NOMO-1 treated with DMSO at 0.1 percent for 48 hours (cell line): Measurements from ENCODE around the gene NFATC3.

Experiments
- DNase-seq: peaks from one replicate; lab custom pipeline; 2025; ENCODE audit not compliant: unreplicated experiment; lab: John Stamatoyannopoulos, UW

The NFATC3 gene

DNA sequence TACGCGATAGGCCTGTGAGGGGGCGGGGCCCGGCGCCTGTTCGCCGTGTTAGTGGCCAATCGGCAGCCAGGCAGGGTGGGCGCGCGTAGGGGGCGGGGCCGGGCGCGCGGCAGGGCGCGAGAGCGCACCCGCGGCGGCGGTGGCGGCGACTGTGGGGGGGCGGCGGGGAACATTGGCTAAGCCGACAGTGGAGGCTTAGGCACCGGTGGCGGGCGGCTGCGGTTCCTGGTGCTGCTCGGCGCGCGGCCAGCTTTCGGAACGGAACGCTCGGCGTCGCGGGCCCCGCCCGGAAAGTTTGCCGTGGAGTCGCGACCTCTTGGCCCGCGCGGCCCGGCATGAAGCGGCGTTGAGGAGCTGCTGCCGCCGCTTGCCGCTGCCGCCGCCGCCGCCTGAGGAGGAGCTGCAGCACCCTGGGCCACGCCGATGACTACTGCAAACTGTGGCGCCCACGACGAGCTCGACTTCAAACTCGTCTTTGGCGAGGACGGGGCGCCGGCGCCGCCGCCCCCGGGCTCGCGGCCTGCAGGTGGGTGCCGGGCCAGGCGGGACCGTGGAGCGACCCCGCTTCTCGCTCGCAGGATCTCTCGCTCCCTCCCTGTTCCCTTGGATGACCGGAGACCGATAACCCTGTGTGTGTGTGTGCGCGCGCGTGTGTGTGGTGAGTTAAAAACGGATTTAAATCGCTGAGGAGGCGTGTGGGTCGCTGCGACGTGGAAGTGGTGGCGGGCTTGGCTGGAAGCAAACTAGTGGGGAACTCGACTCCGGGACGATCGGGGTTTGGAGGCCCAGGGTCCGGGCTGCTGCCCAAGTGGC is at the start of gene NFATC3:
Gene NFATC3, plus strand, starts transcription at position 112 of the 813 bp plus-strand sequence. Its CDS starts 312 bp downstream, at position 424.
- DNase-seq: peak; percentile 95

DNA sequence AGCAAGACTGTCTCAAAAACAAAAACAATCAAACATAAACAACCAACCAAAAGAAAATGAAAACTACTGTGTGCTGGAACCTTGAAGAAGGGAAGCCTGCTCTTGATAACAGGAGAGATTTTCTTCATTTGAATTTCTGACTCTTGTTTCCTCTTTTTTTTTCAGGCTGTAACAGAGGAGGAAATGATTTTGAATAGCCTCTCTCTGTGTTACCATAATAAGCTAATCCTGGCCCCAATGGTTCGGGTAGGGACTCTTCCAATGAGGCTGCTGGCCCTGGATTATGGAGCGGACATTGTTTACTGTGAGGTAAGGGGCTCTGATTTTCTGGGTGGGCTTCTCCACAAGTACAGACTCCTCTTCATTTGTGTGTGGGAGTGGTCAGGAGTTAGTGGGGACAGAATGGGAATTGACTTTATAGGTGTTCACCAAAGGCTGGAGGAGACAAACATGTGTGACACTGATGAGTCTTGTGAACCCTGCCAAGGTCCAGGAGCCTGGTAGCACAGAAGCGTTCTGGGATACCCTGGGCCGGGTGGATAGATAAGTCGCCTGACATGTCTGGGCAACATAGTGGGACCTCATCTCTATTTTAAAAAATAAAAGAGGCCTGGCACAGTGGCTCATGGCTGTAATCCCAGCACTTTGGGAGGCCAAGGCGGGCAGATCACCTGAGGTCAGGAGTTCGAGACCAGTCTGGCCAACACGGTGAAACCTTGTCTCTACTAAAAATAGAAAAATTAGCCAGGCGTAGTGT is 47.2 kb upstream of the NFATC3 start:
- peak; percentile 71 for DNase-seq

- peak; percentile 73 for DNase-seq
Measured at GRCh38 chr16:68040506-68041288, 44.5 kb upstream of the NFATC3 start.

DNA sequence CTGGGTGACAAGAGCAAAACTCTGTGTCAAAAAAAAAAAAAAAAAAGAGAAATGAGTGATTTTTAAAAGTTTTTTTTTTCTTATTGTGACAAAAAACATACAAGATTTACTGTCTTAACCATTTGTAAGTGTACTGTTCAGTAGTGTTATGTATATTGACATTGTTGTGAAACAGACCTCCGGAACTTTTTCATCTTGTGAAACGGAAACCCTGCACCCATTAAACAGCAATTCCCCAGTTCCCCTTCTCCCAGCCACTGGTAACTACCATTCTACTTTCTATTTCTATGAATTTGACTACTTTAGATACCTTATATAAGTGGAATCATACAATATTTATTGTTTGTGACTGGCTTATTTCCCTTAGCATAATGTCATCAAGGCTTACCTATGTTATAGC is 43.4 kb upstream of the NFATC3 start:
- DNase-seq: peak; percentile 93

DNA sequence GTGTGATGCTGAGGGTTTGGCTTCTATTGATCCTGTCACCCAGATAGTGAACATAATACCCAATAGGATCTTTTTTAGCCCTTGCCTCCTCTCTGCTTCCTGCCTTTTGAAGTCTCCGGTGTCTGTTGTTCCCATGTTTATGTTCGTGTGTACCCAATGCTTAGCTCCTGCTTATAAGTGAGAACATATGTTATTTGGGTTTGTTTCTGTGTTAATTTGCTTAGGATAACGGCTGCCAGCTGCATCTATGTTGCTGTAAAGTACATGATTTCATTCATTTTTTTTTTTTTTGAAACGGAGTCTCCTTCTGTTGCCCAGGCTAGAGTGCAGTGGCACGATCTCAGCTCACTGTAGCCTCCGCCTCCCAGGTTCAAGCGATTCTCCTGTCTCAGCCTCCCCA is 39.1 kb upstream of the NFATC3 start:
- DNase-seq: no peak

DNA sequence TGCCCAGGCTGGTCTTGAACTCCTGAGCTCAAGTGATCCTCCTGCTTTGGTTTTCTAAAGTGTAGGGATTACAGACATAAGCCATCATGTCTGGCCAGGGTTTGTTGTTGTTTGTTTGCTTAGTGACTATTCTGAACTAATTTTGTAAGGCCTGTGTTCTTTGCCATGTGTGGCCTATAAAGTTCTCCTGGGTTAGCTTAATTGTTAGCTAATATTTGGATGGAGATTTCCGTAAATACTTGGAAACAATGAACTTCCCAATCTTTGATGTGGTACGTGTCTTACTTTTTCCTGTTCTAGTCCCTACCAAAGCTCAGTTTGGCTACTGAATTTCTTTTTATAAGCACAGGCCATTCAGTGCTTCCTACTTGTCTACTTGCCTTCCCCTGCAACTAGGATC is 37.2 kb upstream of the NFATC3 start:
- no peak for DNase-seq

DNA sequence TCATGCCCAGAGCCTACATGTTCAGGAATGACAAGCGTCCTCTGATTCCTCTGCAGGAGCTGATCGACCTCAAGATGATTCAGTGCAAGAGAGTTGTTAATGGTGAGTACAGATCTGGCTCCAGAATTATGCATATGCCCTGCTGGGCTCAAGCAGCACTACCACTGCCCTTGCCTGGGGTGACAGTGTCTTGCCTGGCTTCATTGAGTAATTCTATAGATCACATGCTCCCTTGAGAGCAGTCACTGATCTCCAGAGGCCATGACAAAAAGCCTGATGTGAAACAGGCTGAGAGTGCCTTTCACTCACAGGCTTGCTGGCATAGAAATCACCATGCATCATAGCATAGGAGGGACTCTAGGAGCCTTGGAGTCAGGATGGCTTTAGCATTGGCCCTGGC is 35.7 kb upstream of the NFATC3 start:
- DNase-seq: no peak

DNA sequence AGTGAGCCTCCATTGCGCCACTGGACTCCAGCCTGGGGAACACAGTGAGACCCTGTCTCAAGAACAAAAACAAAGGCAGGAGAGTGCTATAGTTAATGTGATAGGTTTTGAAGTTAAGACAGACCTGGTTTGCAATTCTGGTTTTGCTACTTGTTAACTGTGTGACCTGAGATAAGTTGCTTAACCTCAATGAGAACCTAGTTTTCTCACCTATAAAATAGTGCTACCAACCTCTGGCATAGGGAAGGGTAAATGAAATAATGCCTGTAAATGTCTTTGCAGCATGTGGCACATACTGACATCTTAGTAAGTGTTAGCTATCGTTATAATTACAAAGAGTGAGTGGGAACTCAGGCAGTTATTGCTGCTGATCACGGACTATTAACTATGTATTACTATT is 29.8 kb upstream of the NFATC3 start:
- DNase-seq: no peak

- DNase-seq: no peak
Measured at GRCh38 chr16:68059804-68060203, 25.4 kb upstream of the NFATC3 start.

- peak; percentile 54 for DNase-seq
Measured at GRCh38 chr16:68061396-68061795, 23.8 kb upstream of the NFATC3 start.

DNA sequence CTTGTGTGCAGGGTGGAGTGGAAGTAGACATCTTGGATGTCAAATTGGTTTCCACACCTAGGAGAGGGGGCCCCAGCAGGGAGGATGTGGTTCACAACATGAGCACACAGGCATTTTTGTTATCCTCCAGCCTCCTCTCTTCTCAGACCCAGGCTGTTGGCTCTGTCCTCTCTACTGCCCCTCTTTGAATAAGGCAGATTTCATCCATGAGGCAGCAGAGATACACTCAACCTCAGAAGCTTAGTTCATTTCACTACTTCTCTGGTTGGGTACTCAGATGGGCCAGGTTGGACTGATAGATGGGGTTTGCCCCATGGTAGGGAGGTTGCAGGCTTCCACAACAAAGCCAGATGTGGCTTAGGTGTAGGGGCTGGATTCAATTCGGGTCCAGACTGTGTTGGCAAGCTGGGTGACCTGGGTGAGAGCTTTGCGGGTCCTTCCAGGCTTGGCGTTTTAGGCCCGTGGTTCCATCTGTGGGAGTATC is 22.2 kb upstream of the NFATC3 start:
- no peak for DNase-seq

- DNase-seq: peak; percentile 71
Measured at GRCh38 chr16:68064791-68065365, 20.3 kb upstream of the NFATC3 start.

DNA sequence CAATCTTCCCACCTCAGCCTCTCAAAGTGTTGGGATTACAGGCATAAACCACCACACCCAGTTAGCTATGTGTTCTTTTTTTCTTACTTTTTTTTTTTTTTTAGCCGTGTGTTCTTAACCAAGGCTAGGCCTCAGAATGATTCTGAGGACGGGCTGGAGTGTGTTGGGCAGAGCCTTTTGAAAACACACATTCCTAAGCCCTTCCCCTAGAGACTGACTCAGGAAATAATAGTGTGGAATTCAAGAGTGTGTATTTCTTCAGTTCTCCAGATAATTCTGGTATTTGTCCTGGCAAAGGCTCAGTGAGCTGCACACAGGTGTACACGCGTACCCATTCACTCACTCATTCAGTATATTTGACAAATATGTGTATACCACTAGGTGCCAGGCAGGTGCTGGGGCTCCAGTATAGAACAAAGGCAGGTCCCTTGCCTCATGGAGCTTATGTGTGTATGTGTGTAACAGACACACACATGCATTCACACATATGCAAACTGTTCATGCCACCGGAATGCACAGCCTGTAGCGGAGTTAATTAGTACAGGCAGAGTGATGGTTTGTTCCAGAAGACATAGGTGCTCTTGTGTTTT is 19.4 kb upstream of the NFATC3 start:
- DNase-seq: no peak

DNA sequence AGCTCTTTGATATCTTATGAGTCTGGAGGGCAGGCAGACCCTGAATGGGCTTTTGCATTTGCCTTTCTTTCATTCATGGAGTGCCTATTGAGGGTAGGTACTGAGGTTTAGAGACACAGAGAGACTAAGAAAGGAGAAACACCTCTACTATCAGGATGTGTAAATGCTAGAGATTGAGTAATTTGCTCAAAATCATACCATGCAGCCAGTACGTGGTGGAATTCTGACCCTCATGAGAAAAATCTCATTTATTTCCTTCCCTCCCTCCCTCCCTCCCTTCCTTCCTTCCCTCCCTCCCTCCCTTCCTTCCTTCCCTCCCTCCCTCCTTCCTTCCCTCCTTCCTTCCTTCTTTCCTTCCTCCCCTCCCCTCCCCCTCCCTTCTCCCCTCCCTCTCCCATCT is 18.4 kb upstream of the NFATC3 start:
- no peak for DNase-seq

- DNase-seq: no peak
Measured at GRCh38 chr16:68068926-68069325, 16.2 kb upstream of the NFATC3 start.

- DNase-seq: no peak
Measured at GRCh38 chr16:68069511-68070248, 15.5 kb upstream of the NFATC3 start.

DNA sequence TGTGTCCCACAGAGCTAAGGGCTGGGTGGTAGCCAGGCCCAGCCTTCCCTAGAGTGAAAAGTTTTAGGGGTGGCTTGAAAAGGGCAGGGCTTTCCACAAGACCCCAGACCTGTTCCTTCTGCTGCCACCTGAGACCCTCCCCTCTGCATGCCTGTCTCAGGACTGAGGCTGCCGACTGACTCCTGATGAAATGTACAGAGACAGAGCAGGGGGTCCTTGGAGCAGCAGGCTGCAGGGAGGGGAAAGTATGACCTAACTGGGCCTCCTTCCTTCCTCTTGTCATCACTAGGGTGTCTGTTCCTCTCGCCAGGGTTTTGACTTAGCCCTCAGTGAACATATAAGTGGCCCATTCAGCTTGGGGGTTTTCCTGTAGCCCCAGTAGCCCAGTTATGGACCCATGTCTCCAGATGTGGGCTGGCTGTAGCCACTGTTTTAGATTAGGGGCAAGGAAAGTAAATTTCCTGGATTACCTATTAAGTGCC is 14.9 kb upstream of the NFATC3 start:
- DNase-seq: no peak

DNA sequence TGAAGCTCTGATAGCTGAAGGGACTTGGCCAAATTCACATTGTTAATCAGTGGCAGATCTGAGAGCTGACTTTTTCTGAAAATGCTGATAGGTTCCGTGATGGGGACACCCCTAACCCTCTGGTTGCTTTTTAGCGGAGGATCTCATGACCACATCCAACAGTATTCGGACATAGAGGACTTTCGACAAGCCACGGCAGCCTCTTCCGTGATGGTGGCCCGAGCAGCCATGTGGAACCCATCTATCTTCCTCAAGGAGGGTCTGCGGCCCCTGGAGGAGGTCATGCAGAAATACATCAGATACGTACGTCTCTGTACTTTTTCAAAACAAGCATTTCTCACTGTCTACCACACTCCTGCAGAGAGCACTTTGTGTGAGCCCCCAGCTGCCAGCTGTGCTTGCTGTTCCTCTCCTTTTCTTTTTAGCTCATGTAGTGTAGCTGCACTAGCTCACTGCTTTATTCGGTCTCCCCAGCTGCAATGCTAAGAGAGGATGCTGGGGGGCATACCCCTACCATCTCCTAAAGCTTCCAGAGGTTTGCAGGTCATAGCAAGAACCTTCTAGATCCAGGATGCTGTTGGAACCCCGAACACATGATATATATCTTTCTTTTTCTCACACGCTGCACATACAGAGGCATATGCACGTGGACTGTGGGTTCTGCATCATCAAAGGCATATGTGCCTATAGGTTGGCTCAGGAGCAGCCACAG is 14.2 kb upstream of the NFATC3 start:
- no peak for DNase-seq

DNA sequence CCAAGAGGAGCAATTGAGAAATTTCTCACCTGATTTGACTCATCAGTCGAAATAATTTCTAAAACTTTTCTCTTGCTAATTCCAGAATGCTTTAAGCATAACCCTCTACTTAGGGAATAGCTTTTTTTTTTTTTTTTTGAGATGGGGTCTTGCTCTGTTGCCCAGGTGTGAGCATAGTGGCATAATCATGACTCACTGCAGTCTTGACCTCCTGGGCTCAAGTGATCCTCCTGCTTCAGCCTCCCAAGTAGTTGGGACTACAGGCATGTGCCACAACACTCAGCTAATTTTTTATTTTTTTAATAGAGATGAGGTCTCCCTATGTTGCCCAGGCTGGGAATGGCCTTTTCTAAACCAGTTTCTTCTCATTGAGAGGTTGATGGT is 13.7 kb upstream of the NFATC3 start:
- no peak for DNase-seq
